Activated CD4-positive, alpha-beta T cell treated with anti-CD3 and anti-CD28 coated beads, Interleukin-2, Interleukin-6, amounts not matched to agents 100 ng/mL and 50 ng/mL, durations not matched to agents 16 hours and 8 hours (primary cell): ENCODE measurements around the gene WIPF1.

Experiments
- DNase-seq: peaks from one replicate; pipeline ENCODE4 v3.0.0-alpha.2; 2020

The WIPF1 gene

DNA sequence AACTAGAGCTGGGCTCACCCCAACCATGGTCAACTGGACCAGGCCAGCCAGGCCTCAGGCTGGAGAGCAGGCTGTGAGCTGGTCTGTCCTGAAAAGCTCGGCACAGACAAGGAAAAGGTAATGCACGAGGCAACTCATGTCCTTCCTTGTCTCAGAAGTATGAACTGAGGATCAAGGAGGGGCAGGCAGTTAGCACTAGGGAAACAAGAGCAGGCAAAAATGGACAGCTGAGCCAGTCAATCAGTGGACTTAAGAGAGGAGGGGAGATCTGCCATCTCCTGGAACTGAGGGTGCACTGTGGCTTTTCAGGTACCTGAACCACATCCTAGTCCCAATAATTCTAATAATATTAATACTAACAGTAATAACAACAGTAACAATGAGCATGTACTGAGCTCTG, 20.6 kb upstream of the WIPF1 start:
- no peak for DNase-seq

GRCh38 chr2:174617718-174618117, 20.1 kb upstream of the WIPF1 start:
- peak; percentile 70 for DNase-seq

- no peak for DNase-seq
These were observed 19.5 kb upstream of the WIPF1 start for GRCh38 chr2:174617120-174617519.

GRCh38 chr2:174615871-174616436, 18.4 kb upstream of the WIPF1 start:
- peak; percentile 49 for DNase-seq

GRCh38 chr2:174614261-174614660, 16.7 kb upstream of the WIPF1 start:
- DNase-seq: no peak

DNA sequence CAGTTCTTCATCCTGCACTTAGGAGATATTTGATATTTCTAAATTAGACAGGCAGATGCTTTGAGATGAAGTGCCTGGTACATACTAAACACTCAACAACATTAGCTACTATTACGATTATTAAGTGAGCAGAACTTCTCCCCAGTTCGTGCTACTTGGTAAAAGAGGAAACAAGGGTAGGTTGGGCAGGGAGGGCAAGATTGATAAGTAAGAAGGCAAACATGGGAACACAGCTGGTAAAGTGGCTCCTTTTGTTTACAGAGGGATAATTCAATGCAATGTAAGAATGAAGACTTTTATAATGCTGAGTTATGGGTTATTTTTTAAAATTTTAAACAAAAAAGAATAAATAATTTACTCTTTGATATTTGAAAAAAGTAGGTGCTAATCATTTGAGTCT, 15.9 kb upstream of the WIPF1 start:
- no peak for DNase-seq

DNA sequence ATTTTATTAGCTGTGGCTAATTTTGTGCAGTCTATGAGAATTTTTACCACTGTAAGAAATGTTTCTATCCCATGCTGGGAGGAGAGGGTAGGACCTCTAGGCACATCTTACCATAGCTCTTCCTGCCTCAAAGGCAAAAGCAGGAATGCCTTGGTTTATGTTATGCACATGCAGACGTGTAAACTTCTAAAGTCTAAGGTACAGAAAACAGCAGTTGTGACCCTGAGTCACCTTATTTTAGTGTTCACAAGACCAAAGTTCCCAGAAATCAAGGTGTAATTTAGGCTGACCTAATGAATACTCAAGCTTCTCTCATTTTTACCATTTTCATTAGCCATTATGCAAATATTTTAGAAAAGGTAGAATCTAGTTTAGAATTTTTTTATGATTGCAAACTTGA, 15.4 kb upstream of the WIPF1 start:
- no peak for DNase-seq

DNA sequence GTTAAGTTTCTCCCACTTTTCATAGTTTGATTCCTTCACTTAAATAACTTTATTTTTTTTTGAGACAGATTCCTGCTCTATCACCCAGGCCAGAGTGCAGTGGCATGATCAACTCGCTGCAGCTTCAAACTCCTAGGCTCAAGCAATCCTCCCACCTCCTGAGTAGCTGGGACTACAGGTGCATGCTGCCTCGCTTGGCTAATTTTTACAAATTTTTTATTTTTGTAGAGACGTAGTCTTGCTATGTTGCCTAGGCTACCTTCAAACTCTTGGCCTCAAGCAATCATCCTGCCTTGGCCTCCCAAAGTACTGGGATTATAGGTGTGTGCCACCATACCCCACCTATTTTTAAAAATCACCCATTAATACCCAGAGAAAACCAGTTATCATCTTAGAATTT, 14.2 kb upstream of the WIPF1 start:
- DNase-seq: no peak

DNA sequence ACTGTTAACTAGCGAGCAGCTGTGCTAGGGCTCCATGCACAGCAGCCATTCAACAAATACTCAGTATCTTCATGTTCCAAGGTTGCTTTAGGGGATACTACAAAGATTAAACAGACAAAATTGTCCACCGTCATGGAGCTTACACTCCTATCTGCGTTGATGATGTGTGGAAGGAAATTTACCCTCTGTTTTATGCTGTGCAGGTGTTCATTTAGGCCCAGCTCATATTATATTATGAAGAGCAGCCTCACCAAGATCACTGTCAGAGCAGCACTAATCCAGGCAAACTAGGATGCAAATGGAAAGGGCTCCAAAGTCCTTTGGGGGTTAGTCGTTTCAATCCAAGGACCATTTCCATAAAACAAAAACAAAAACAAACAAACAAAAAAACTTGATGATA, 13.4 kb upstream of the WIPF1 start:
- DNase-seq: no peak

GRCh38 chr2:174610243-174610995, 12.8 kb upstream of the WIPF1 start:
- no peak for DNase-seq

- no peak for DNase-seq
These were observed 11.7 kb upstream of the WIPF1 start for GRCh38 chr2:174609261-174609660.

GRCh38 chr2:174608866-174609214, 11.2 kb upstream of the WIPF1 start:
- peak; percentile 39 for DNase-seq

- peak; percentile 80 for DNase-seq
These were observed 10.6 kb upstream of the WIPF1 start for GRCh38 chr2:174607989-174608865.

DNA sequence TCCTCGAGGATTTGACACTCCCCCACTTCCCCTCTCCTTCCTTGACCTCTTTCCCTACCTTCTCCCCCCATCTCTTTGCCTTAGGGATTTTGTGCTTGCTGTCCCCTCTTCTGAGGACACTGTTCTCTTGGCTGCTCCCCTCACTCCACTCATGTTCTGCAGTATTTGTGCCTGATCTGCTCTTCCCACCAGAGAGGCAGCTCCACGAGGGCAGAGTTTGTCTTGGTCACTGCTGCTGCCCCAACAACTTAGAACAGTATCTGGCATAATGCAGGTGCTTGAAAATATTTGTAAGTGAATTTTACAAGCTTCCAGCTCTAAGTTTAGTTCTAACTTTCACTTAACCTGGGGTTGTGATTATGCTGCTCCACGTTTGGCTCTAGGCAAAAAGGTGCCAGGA, 10.0 kb upstream of the WIPF1 start:
- no peak for DNase-seq

- peak; percentile 84 for DNase-seq
These were observed 8.7 kb upstream of the WIPF1 start for GRCh38 chr2:174606336-174606735.

DNA sequence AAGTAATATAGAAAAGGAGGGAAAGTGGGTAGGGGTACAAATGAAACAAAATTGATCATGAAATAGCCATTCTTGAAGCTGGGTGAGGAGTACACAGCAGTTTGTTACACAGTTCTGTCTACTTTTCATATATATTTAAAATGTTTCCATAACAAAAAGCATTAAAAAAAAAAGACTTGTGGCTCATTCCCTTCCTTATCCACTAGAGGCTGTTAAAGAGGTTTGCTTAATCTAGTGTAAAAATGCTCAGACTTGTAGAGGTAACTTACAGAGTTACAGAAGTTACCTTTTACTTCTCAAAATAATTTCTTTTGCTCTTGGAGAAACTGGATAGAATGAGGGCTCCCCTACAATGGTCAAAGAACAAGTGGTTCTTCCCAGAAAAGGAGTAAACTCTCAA, 8.1 kb upstream of the WIPF1 start:
- no peak for DNase-seq

GRCh38 chr2:174603280-174603679, 5.7 kb upstream of the WIPF1 start:
- DNase-seq: peak; percentile 71

DNA sequence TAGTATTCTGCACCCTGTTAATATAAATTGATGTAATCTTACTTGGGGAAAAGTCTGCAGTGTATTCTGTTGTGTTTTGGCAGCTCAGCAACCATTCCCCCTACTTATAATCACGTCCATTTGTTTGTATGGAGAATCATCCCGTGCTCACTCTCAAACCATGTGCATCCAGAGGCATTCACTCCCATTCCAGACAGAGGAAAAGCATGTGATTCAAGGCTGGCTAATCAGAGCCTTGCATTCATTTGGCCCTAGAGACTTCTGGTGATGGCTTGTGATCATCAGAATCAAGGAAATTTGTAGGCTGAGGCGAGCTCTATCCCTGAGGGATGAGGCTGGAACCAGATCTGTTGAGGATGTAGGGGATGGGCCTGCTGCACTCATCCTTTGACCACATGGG, 5.1 kb upstream of the WIPF1 start:
- DNase-seq: no peak

- no peak for DNase-seq
These were observed 2.7 kb upstream of the WIPF1 start for GRCh38 chr2:174600349-174600748.

GRCh38 chr2:174599310-174599921, 1.8 kb upstream of the WIPF1 start:
- no peak for DNase-seq

DNA sequence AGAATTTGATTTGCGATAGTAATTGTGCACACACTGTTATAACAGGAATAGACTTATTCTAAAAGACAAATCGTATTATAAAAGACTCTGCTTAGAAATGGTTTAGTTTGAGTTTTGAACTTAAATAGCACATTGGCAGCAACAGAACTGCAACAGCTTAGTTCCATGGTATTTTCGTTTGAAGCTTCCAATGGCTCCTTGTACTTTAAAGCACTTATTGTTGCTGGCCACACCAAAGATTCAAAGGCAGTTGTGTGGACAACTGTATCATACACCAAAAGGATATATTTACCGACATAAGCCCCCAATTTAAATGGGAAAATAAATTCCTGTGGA, 627 bp downstream of the WIPF1 start:
- no peak for DNase-seq

DNA sequence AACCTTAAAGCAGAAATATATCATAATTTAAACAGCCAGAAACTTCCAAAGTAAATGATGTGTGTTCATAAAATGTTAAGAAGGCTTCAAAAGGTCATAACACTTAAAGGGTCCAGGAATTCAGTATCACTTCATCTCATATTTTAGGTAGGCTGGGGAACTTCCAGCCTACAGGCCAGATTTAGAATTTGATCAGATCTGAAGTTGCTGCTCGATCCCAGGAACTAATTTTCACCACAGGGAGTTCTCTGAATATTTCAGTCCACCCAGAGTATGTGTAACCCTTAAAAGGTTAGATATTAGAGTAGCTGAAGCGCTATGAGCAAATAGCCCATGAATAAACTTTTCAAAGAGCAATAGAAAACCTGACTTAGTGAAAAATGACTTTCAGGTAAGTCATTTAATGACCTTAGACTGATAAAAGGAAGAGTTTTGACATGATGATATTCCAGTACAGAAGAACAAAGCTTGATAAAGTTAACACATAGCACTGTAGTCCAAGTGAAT, 1.7 kb downstream of the WIPF1 start:
- DNase-seq: peak; percentile 58

- peak; percentile 43 for DNase-seq
These were observed 2.3 kb downstream of the WIPF1 start for GRCh38 chr2:174595116-174595809.
